ENCODE data around the gene ZFR. TPM values are rescaled to one million over a fixed set of nuclear protein-coding genes. Genes with fewer than 3 reads are reported as not detected.
"Not testable (repeated sequence)": the region's sequence is repeated elsewhere in the genome, so short reads cannot be mapped to it uniquely, and the experiment has no call there.

The ZFR gene
- total RNA-seq, 1 donor from 2014 or later, result 60.3 TPM

GRCh38 chr5:32322882-32323281 lies 121.7 kb downstream of the ZFR start:
- H3K9me3 ChIP-seq (replicated peaks), result peaks cover 8% of the 10 kb centered on the region
- intact Hi-C loops (cut with micrococcal nuclease), result no loop called here
- no peak overlapping the region for H3K4me3 ChIP-seq
- H3K27ac ChIP-seq (replicated peaks), result no peak overlapping the region
- no peaks in the 10 kb centered on the region for H3K4me1 ChIP-seq
- no peak for DNase-seq
- no peaks in the 10 kb centered on the region for H3K27me3 ChIP-seq (ENCODE audit: low read depth)
- H3K36me3 ChIP-seq, result no peaks in the 10 kb centered on the region
- no peak for TF ChIP-seq CTCF (IDR thresholded peaks at IDR 0.05; ENCODE audit: borderline replicate concordance)

- H3K27ac ChIP-seq (replicated peaks); H3K4me3 ChIP-seq; H3K36me3 ChIP-seq; intact Hi-C loops (cut with micrococcal nuclease); H3K4me1 ChIP-seq; H3K27me3 ChIP-seq (ENCODE audit: low read depth); DNase-seq; H3K9me3 ChIP-seq (replicated peaks): not testable (repeated sequence)
These were observed 122.8 kb downstream of the ZFR start for GRCh38 chr5:32321787-32322186.

GRCh38 chr5:32320576-32320975 lies 124.0 kb downstream of the ZFR start:
- no peaks in the 10 kb centered on the region for H3K36me3 ChIP-seq
- intact Hi-C loops (cut with micrococcal nuclease), result no loop called here
- no peaks in the 10 kb centered on the region for H3K27me3 ChIP-seq (ENCODE audit: low read depth)
- no peak overlapping the region for H3K4me3 ChIP-seq
- no peaks in the 10 kb centered on the region for H3K4me1 ChIP-seq
- H3K27ac ChIP-seq (replicated peaks), result no peak overlapping the region
- DNase-seq, result no peak
- H3K9me3 ChIP-seq (replicated peaks), result peaks cover 8% of the 10 kb centered on the region
- no peak for TF ChIP-seq CTCF (IDR thresholded peaks at IDR 0.05; ENCODE audit: borderline replicate concordance)

- no peaks in the 10 kb centered on the region for H3K4me1 ChIP-seq
- no peak for TF ChIP-seq CTCF (IDR thresholded peaks at IDR 0.05; ENCODE audit: borderline replicate concordance)
- no peaks in the 10 kb centered on the region for H3K27me3 ChIP-seq (ENCODE audit: low read depth)
- no peak overlapping the region for H3K27ac ChIP-seq (replicated peaks)
- DNase-seq, result no peak
- H3K36me3 ChIP-seq, result no peaks in the 10 kb centered on the region
- no peak overlapping the region for H3K4me3 ChIP-seq
- intact Hi-C loops (cut with micrococcal nuclease), result no loop called here
- H3K9me3 ChIP-seq (replicated peaks), result peaks cover 8% of the 10 kb centered on the region
These were observed 124.5 kb downstream of the ZFR start for GRCh38 chr5:32319926-32320543.

GRCh38 chr5:32319392-32319791 lies 125.1 kb downstream of the ZFR start:
- no peak for TF ChIP-seq CTCF (IDR thresholded peaks at IDR 0.05; ENCODE audit: borderline replicate concordance)
- H3K27me3 ChIP-seq (ENCODE audit: low read depth), result no peaks in the 10 kb centered on the region
- intact Hi-C loops (cut with micrococcal nuclease), result no loop called here

GRCh38 chr5:32317041-32317440 lies 127.5 kb downstream of the ZFR start:
- Histone ChIP-seq H3K9me3 (replicated peaks) (peaks cover 6% of the 10 kb centered on the region), H3K36me3 (no peaks in the 10 kb centered on the region)
- intact Hi-C loops (cut with micrococcal nuclease), result no loop called here

More at GRCh38 chr5:32319392-32319791, 125.1 kb downstream of the ZFR start:
- DNase-seq, result no peak
- H3K27ac ChIP-seq (replicated peaks), result no peak overlapping the region
- peaks cover 8% of the 10 kb centered on the region for H3K9me3 ChIP-seq (replicated peaks)
- H3K36me3 ChIP-seq, result no peaks in the 10 kb centered on the region
- no peaks in the 10 kb centered on the region for H3K4me1 ChIP-seq
- no peak overlapping the region for H3K4me3 ChIP-seq

More at GRCh38 chr5:32317041-32317440, 127.5 kb downstream of the ZFR start:
- Histone ChIP-seq H3K4me1 (peaks cover 13% of the 10 kb centered on the region), H3K4me3 (no peak overlapping the region), H3K27me3 (ENCODE audit: low read depth) (no peaks in the 10 kb centered on the region), H3K27ac (replicated peaks) (no peak overlapping the region)
- no peak for TF ChIP-seq CTCF (IDR thresholded peaks at IDR 0.05; ENCODE audit: borderline replicate concordance)
- DNase-seq, result no peak

Measured in left ventricle myocardium inferior (tissue), 1 donor.